GM12878 (cell line): Measurements from ENCODE around the gene PRR35.

ENCODE experiments used
- CTCF ChIP-seq, 3 experiments: IDR thresholded peaks in 2 of 3; conservative IDR thresholded peaks in 1 of 3; 2 replicates each; pipeline ENCODE4 v1.5.1; 2011; ENCODE audit warnings: low read depth in 3 of 3, low read length in 3 of 3, mild to moderate bottlenecking in 3 of 3, control low read depth in 2 of 3, moderate library complexity in 2 of 3, inconsistent platforms in 1 of 3, mixed read lengths in 1 of 3; ENCODE audit not compliant: control insufficient read depth in 2 of 3, insufficient read depth in 1 of 3; ENCODE audit errors: extremely low read depth in 1 of 3
- TARDBP ChIP-seq: IDR thresholded peaks from 2 replicates; pipeline ENCODE4 v1.6.1; 2016; ENCODE audit warnings: borderline replicate concordance

GRCh38 chr16:525520-526180 lies 34.5 kb upstream of the PRR35 start:
- TF ChIP-seq CTCF (IDR thresholded peaks at IDR 0.05 in 2 of 3, conservative IDR thresholded peaks at IDR 0.05 in 1 of 3; ENCODE audit: control insufficient read depth in 2 of 3, extremely low read depth in 1 of 3, insufficient read depth in 1 of 3, low read depth in 3 of 3, low read length in 3 of 3) = peak in 2 of 3 experiments; percentile 22 to 52; a peak in 3 of 6 replicates
- TF ChIP-seq TARDBP = no peak
